Middle frontal gyrus (tissue), 1 donor: Measurements from ENCODE around the gene LILRA2.
"Not testable (repeated sequence)": the region's sequence is repeated elsewhere in the genome, so short reads cannot be mapped to it uniquely, and the experiment has no call there.

ENCODE experiments used
- DNase-seq: peaks from one replicate; pipeline ENCODE4 v3.0.0-alpha.2; 2015; ENCODE audit warnings: low spot score; ENCODE audit errors: extremely low spot score

Gene LILRA2

GRCh38 chr19:54571715-54572615 is 1.6 kb upstream of the LILRA2 start:
- DNase-seq: not testable (repeated sequence)

GRCh38 chr19:54572696-54573311 is 786 bp upstream of the LILRA2 start:
- no peak for DNase-seq

DNA sequence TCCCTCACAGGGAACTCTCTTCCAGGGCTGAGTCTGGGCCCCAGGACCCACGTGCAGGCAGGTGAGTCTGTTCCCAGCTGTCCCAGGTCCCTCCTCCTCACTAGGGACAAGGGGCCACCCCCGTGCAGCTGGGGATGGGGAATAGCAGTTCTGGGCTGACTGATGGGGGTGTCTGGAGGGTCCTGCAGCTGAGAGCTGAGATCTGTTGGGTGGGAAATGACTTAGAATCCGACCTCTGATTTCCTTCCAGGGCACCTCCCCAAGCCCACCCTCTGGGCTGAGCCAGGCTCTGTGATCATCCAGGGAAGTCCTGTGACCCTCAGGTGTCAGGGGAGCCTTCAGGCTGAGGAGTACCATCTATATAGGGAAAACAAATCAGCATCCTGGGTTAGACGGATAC is 461 bp downstream of the LILRA2 start:
- DNase-seq: no peak

- DNase-seq: no peak
These were observed 1.0 kb downstream of the LILRA2 start for GRCh38 chr19:54574527-54575056.

DNA sequence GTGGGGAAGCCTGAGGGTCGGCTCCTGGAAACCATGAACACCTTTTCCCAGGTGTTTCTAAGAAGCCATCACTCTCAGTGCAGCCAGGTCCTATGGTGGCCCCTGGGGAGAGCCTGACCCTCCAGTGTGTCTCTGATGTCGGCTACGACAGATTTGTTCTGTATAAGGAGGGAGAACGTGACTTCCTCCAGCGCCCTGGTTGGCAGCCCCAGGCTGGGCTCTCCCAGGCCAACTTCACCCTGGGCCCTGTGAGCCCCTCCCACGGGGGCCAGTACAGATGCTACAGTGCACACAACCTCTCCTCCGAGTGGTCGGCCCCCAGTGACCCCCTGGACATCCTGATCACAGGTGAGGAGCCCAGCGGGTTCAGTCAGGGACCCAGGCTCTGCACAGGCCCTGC is 1.6 kb downstream of the LILRA2 start:
- DNase-seq: not testable (repeated sequence)

DNA sequence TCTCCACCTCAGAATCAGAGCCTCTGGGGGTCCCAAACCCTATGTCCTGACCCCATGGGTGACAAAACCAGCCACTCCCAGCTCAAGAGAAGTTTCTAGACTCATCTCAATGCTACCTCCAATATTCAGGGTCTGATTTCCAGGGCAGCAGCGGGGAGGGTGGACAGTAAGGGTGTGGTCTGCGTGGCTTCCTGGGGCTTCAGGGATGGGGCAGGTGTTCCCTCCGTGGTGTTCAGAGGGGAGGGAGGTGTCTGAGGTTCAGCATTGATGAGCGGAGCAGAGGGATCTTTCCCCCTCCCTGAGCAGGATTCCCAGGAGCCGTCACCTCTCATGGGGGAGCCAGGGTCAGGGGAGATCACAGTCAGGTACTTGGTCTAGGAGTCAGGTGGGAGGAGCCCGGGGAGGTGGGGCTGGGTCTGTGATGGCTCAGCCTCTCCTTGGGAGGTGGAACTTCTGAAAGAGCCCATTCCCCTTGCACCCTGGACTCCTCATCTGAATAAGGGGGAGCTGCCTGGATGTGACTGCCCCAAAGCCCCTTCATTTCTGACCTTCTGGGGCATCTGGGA is 2.9 kb downstream of the LILRA2 start:
- DNase-seq: no peak

GRCh38 chr19:54577334-54577733 is 3.7 kb downstream of the LILRA2 start:
- DNase-seq: no peak

- not testable (repeated sequence) for DNase-seq
These were observed 4.7 kb downstream of the LILRA2 start for GRCh38 chr19:54578268-54578667.

DNA sequence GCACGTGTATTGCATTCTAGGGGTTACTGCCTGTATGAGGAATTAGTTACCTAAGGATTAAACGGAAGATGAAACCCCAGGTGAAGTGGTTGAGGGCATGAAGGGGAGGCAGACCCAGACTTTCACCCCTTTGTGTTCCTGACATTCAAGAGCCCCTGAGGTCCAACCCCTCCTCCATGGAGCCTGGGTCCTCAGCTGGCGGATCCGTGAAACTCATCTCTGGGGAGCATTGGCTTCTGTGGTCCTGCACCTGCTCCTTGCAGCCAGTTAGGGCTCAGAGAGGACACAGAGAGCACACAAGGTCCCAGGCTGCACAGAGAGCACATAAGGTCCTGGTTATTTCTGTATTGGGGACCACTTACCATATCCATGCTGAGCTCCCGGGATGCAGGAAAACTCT is 12.8 kb downstream of the LILRA2 start:
- DNase-seq: no peak

DNA sequence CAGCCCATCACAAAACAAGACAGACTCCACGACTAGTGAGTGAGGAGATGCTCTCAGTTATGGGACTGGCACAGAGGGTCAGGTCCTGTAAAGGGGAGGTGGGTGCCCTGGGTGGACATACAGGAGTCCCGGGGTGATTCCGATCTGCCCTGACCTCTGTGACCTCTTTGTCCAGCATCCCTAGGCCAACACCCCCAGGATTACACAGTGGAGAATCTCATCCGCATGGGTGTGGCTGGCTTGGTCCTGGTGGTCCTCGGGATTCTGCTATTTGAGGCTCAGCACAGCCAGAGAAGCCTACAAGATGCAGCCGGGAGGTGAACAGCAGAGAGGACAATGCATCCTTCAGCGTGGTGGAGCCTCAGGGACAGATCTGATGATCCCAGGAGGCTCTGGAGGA is 13.4 kb downstream of the LILRA2 start:
- DNase-seq: no peak

- not testable (repeated sequence) for DNase-seq
These were observed 19.9 kb downstream of the LILRA2 start, which contains the start of gene LILRA1 for GRCh38 chr19:54593445-54593844. Gene LILRA1, plus strand, starts transcription at chr19:54593632. Its CDS starts 613 bp downstream, at chr19:54594245.

GRCh38 chr19:54593931-54594626 is 20.5 kb downstream of the LILRA2 start:
- DNase-seq: not testable (repeated sequence)

DNA sequence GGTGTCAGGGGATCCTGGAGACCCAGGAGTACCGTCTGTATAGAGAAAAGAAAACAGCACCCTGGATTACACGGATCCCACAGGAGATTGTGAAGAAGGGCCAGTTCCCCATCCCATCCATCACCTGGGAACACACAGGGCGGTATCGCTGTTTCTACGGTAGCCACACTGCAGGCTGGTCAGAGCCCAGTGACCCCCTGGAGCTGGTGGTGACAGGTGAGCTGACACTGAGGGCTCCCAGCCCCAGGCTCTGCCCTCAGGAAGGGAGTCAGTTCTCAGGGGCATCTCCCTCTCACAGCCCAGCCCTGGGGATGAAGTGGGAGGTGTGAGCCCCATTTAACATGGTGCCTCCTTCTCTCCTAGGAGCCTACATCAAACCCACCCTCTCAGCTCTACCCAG is 21.1 kb downstream of the LILRA2 start:
- no peak for DNase-seq

DNA sequence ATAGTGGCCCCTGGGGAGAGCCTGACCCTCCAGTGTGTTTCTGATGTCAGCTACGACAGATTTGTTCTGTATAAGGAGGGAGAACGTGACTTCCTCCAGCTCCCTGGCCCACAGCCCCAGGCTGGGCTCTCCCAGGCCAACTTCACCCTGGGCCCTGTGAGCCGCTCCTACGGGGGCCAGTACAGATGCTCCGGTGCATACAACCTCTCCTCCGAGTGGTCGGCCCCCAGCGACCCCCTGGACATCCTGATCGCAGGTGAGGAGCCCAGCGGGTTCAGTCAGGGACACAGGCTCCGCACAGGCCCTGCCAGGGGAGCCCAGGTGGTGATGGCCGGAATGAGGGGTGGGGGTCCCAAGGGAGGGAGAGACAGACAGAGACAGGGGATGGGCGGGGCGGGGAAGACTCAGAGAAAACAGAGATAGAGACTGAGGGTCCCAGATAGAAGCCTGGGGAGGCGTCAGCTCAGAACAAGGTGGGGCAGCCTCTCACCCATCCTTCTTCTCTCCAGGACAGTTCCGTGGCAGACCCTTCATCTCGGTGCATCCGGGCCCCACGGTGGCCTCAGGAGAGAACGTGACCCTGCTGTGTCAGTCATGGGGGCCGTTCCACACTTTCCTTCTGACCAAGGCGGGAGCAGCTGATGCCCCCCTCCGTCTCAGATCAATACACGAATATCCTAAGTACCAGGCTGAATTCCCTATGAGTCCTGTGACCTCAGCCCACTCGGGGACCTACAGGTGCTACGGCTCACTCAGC is 22.3 kb downstream of the LILRA2 start:
- DNase-seq: not testable (repeated sequence)

DNA sequence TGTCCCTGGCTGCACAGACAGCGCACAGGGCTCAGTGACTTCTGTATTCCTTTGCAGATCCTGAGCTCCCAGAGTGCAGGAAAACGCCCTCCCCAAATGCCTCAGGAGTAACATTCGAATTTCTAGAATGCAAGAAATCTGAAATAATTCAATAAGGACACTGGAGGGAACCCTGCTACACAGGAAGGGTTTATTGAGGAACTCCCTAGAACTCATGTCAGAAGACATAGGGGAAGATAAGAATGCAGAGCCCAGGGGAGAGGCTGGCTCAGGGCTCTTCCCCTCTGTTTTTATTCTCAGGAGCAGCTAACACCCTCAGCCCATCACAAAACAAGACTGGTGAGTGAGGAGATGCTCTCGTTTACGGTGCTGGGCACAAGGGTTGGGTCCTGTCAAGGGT is 26.6 kb downstream of the LILRA2 start:
- DNase-seq: no peak

- no peak for DNase-seq
These were observed 32.6 kb downstream of the LILRA2 start for GRCh38 chr19:54606230-54606629.

- DNase-seq: no peak
These were observed 33.5 kb downstream of the LILRA2 start for GRCh38 chr19:54606891-54607784.

GRCh38 chr19:54607785-54608150 is 34.2 kb downstream of the LILRA2 start:
- DNase-seq: no peak

DNA sequence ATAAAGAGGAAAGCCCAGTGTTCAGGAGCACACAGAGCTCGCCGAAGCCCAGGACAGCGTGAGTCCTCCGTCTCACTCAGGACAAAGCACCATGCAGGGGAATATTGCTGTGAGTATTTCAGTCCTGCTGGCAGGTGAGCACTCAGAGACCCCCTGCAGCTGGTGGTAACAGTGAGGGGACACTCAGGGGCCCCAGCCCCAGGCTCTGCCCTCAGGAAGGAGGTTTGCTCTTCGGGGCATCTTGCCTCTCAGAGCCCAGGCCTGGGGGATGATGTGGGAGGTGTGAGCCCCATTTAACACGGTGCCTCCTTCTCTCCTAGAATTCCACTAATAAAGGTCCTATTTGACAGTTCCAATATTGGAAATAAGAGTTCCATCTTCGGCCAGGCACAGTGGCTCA is 34.6 kb downstream of the LILRA2 start:
- no peak for DNase-seq

GRCh38 chr19:54608792-54609191 is 35.2 kb downstream of the LILRA2 start:
- DNase-seq: no peak
